Embryonic facial prominence (tissue), 1 donor: Measurements from ENCODE around the gene SLC6A5.

Experiments used
- DNase-seq: peaks from one replicate; pipeline ENCODE4 v3.0.0-alpha.2; 2016; ENCODE audit errors: extremely low spot score

Gene SLC6A5

DNA sequence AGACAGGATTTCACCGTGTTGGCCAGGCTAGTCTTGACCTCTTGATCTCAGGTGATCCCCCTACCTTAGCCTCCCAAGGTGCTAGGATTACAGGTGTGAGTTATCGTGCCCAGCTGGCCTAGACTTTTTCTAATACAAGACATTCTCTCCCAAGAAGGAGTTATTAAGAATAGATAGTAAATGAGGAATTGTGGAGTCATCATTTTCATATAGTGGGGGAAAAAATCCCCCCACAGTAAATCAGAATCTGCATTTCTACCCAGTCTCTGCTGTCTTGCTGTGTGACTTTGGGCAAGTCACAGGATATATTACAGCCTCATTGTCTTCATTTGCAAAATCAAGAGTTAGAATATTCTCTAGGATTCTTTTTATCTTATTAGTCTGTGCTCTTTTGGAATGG, 21.6 kb downstream of the SLC6A5 start:
- DNase-seq: no peak

DNA sequence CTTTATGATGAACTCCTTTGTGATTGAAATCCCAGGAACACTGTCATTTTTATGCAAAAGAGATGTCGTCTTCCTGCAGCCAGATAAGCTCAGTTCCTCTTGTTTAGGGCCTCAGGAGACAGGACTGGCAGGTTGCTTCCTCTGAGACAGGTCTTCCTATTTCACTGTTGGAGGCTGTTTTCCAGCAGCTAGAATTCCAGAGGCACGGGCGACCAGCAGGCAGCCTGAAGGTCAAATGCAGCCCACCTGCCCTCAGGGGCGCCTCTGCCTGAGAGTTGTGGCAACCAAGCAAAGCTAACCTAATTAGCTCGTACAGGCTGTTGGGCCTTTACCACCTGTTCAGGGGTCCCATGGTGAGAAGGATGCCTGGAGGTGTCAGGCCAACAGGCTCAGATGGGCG, 22.3 kb downstream of the SLC6A5 start:
- DNase-seq: no peak

DNA sequence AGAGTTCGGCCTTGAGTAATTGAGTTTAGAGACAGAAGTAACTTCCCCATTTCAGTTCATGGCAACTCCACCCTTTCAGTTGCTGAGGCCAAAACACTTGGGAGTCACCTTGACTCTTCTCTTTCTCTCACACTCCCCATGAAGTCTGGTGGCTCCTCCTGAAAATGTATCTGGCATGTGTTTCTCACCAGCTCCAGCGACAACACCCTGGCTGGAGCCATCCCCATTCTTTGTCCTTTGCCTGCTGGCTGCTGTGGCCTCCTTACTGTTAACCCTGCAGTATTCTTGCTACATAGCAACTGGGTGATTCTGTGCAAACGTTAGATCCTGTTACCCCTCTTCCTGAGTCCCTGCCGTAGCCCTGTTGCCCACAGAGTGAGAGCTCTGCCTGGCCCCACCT, 23.8 kb downstream of the SLC6A5 start:
- no peak for DNase-seq

GRCh38 chr11:20626279-20626678, 26.9 kb downstream of the SLC6A5 start:
- no peak for DNase-seq

DNA sequence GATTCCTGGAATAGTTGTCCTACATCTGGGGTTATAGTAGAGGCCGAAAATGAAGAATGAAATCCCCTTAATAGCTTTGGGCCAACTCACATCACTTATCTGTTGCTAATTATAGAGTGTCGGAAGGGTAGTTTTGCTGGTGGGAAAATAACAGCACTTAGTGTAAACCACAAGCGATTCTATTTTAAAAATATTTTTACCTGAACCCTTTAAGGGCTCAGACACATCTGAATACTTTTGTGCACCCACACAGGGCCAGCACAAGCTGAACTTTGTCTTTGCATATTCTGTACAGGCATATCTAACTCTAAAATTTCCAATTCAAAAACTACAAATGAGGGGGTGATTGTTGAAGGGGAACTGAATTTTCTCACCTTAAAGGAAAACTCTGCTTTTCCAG, 27.6 kb downstream of the SLC6A5 start:
- DNase-seq: no peak

- DNase-seq: no peak
These were observed 28.3 kb downstream of the SLC6A5 start for GRCh38 chr11:20627701-20628100.

GRCh38 chr11:20631519-20632168, 32.2 kb downstream of the SLC6A5 start:
- no peak for DNase-seq

DNA sequence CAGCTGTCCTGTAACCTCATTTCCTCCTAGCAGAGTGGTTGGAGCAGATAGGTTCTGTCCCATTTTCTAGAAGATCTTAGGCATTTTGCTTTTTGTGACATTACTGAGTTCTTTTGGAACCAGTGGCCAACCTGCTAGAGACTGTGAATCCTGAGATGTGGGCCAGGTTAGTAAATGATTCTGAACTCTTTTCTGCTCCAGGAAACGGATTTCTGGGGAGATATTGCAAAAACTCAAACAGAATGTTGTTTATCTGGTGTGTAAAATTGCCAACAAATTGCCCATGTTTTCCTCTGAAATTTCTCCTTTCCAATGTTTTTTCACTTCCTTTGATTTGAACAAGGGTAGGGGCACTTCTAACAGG, 32.7 kb downstream of the SLC6A5 start:
- no peak for DNase-seq

DNA sequence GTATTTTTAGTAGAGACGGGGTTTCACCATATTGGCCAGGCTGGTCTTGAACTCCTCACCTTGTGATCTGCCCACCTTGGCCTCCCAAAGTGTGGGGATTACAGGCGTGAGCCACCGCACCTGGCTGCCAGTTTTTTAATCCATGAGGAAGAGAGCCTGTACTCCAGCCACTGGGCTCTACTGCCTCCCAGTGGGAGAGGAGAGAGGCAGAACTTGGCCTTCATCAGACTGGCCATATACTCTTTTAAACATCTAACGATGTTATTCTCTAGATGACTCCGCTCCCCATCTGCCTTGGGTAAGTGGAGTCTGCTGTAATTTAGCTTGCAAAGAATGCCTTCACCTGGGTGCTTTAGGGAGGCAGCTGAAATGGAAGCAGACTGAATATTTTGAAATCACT, 34.6 kb downstream of the SLC6A5 start:
- DNase-seq: no peak

DNA sequence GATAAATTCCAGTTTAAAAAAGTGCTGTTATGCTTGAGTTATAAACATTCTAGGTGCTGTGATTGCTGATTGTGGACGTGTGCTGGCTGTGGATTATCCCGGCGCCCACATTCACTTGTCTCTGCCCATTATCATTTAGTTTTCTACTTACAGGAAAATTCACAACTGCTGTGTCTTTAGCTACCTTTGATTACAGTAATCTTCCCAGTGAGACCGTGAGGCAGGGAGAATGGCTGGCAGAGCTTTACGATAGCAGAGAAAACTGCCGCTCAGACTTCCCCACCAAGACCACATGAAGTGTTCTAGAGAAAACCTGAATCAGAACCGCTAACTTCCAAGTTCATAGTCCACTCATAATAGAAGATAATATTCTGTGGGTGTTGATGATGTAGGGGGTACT, 35.4 kb downstream of the SLC6A5 start:
- no peak for DNase-seq

GRCh38 chr11:20638074-20638473, 38.7 kb downstream of the SLC6A5 start:
- DNase-seq: no peak

DNA sequence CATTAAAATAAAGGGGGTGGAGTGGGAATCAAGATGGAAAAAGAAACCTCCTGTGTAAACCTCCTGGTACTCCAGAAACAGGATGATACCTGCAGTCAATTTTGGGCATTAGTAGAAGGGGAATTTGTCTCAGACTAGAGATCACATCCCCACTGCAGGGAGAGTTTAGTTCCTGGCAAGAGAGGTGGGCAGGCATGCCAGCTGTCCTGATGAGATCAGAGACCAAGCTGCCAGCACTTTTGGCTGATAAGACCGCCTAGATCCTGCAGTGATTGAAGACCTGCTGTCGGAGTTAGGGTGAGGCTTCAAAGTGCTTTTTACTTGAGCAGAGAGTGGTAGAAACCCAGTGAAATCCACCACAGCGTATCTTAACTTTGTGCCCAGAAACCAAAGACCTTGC, 40.3 kb downstream of the SLC6A5 start:
- no peak for DNase-seq

GRCh38 chr11:20640401-20640800, 41.0 kb downstream of the SLC6A5 start:
- no peak for DNase-seq

DNA sequence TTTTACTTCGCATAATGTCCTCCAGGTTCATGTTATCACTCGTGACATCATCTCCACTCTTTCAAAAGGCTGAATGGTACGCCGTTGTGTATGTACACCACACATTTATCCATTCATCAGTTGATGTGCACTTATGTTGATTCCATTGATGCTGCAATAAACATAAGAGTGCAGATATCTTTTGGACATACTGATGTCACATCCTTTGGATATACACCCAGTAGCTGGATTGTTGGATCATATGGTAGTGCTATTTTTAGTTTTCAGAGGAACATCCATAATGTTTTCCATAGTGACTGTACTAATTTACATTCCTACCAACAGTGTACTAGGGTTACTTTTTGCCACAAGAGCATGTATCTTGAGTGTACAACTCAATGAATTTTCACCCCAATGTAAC, 45.0 kb downstream of the SLC6A5 start:
- DNase-seq: no peak

- DNase-seq: peak; percentile 53
These were observed 48.7 kb downstream of the SLC6A5 start for GRCh38 chr11:20647976-20648565.

- no peak for DNase-seq
These were observed 52.9 kb downstream of the SLC6A5 start for GRCh38 chr11:20652150-20652806.

- no peak for DNase-seq
These were observed 54.6 kb downstream of the SLC6A5 start for GRCh38 chr11:20654038-20654437.

DNA sequence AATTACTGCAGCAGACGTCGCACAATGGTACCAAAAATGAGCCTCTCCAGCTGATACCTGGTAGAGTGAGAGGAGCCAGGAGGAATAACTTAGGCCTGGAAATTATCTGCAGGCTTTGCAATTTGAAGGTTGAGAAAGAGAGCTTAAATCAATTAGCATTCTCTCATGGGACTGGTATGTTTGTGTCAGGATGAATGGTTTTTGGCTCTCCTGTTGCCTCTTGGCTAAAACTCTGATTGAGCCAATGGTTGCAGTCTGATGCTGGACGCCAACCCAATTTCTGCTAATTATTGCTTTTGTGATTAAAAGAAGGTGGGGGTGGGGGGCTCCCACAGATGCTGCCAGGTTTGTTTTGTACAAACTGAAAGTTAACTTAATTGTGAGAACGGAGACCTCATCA, 57.5 kb downstream of the SLC6A5 start:
- DNase-seq: no peak

GRCh38 chr11:20658135-20658534, 58.7 kb downstream of the SLC6A5 start:
- no peak for DNase-seq

DNA sequence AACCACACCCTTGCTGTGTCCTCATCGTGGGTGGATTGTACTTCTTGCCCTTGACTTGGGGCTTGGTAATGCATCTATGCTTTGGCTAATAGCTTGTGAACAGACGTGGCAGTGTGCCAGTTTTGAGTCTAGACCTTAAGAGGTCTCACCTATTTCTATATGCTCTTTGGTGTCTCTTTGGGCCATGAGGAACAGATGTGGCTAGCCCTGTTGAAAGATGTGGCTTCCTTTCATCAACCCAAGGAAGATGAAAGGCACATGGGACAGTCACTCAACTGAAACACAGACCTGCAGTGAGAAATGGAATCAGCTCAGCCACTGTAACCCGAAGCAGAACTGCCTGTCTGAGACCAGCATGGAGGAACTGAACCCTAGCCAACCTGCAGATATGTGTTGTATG, 62.0 kb downstream of the SLC6A5 start:
- no peak for DNase-seq

DNA sequence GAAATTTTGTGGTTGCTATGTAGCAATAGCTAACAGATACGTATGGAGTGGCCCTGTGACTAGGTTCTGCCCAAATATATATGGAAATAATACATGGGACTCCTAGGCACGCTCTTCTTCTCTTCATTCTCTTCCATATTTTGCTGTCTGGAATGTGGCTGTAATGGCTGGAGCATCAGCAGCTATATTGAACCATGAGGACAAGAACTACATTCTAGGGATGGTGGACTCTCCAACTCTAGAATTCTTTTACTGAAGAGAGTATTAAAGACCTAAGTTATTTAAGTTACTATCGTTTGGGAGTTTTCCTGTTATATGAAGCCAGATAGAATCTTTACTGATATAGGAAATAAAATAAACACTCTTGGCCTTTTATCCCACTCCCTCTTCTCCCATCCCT, 62.4 kb downstream of the SLC6A5 start:
- no peak for DNase-seq

- no peak for DNase-seq
These were observed 68.9 kb downstream of the SLC6A5 start for GRCh38 chr11:20668131-20668809.
